HG02938 (cell line): ENCODE results near the gene ID4.

Source experiments
- ATAC-seq: cut with Tn5 transposase; IDR thresholded peaks from one replicate; pipeline ENCODE4 v1.9.1; 2021; ENCODE audit warnings: mild to moderate bottlenecking, moderate library complexity; ENCODE audit not compliant: unreplicated experiment

The ID4 gene

GRCh38 chr6:19855536-19855935 is 18.4 kb downstream of the ID4 start:
- no peak for ATAC-seq

- ATAC-seq = no peak
Observed at GRCh38 chr6:19857139-19857538, 20.0 kb downstream of the ID4 start.

GRCh38 chr6:19857703-19858102 is 20.5 kb downstream of the ID4 start:
- no peak for ATAC-seq

- no peak for ATAC-seq
Observed at GRCh38 chr6:19860235-19860877, 23.2 kb downstream of the ID4 start.

- ATAC-seq = no peak
Observed at GRCh38 chr6:19864285-19864684, 27.1 kb downstream of the ID4 start.

- no peak for ATAC-seq
Observed at GRCh38 chr6:19865178-19865577, 28.0 kb downstream of the ID4 start.

GRCh38 chr6:19866173-19866984 is 29.2 kb downstream of the ID4 start:
- ATAC-seq = no peak

- ATAC-seq = no peak
Observed at GRCh38 chr6:19866985-19867627, 29.9 kb downstream of the ID4 start.

GRCh38 chr6:19869464-19869863 is 32.3 kb downstream of the ID4 start:
- no peak for ATAC-seq

- ATAC-seq = no peak
Observed at GRCh38 chr6:19870322-19870721, 33.2 kb downstream of the ID4 start.

GRCh38 chr6:19873031-19873430 is 35.9 kb downstream of the ID4 start:
- no peak for ATAC-seq

GRCh38 chr6:19876672-19877071 is 39.5 kb downstream of the ID4 start:
- ATAC-seq = no peak

GRCh38 chr6:19879663-19880062 is 42.5 kb downstream of the ID4 start:
- ATAC-seq = no peak

- no peak for ATAC-seq
Observed at GRCh38 chr6:19880066-19880465, 42.9 kb downstream of the ID4 start.

GRCh38 chr6:19891451-19891850 is 54.3 kb downstream of the ID4 start:
- no peak for ATAC-seq
